Upper lobe of right lung (tissue), 1 donor: ENCODE data around the gene TCEANC. TPM values are rescaled to one million over a fixed set of nuclear protein-coding genes. Genes with fewer than 3 reads are reported as not detected.

ENCODE experiments used
- ATAC-seq: fragments of 200-7000 bp; cut with Tn5 transposase; one replicate; pipeline ENCODE4 v1.9.1; 2020; ENCODE audit warnings: mild to moderate bottlenecking, moderate library complexity
- DNase-seq: peaks from one replicate; pipeline ENCODE4 v3.0.0-alpha.2; 2020
- H3K27ac ChIP-seq: fragments of 200-600 bp; one replicate; pipeline ENCODE4 v1.8.0; 2022
- H3K27me3 ChIP-seq: fragments of 200-600 bp; one replicate; pipeline ENCODE4 v1.8.0; 2022; ENCODE audit warnings: mild to moderate bottlenecking
- H3K36me3 ChIP-seq: fragments of 200-600 bp; one replicate; pipeline ENCODE4 v1.8.0; 2022
- H3K4me1 ChIP-seq: fragments of 200-600 bp; one replicate; pipeline ENCODE4 v1.8.0; 2022
- H3K4me3 ChIP-seq: fragments of 200-600 bp; one replicate; pipeline ENCODE4 v1.8.0; 2022; ENCODE audit warnings: mild to moderate bottlenecking
- H3K9me3 ChIP-seq: fragments of 200-600 bp; one replicate; pipeline ENCODE4 v1.8.0; 2022
- CTCF ChIP-seq: fragments of 200-600 bp; IDR thresholded peaks from one replicate; pipeline ENCODE4 v1.8.0; 2022; ENCODE audit warnings: antibody characterized with exemption
- intact Hi-C: fragments of 100-400 bp; cut with DNase I; formaldehyde crosslinking; loops from one replicate; pipeline ENCODE4 v1.11.0; 2022
- long read RNA-seq: library from polyadenylated mRNA; unstranded; transcript quantifications from one replicate; pipeline ENCODE4 v2.0.0, GENCODE V29; 2021
- total RNA-seq: library from RNA; stranded (reverse); fragmentation: NEBNext Ultra II Directional; extraction: Animal tissue kit (Norgen Biotek cat#: 25700); gene quantifications from one replicate; pipeline ENCODE4 v1.2.1, GENCODE V29; 2021
- donor health status: DM: no; HTN: yes; CAD: no; lungs with severe emphysema.

Gene TCEANC
- total RNA-seq = 6.4 TPM
- long read RNA-seq, partial matches to known transcripts = 1 of 8 reads
- long read RNA-seq, other reads (novel, unspliced or antisense) = 6 of 8 reads

GRCh38 chrX:13652850-13653693 is at the start of gene TCEANC:
Gene TCEANC (plus strand): TSS chrX:13653141. CDS start chrX:13662509, 9,368 bp downstream.
- TF ChIP-seq CTCF = no peak
- intact Hi-C loops = no loop called here
- ATAC-seq (peak; percentile 100), DNase-seq (peak; percentile 96)
- H3K4me1 ChIP-seq = peaks cover 6% of the 10 kb centered on the region
- peak within 1 kb of the TSS; percentile 65 for H3K4me3 ChIP-seq
- H3K9me3 ChIP-seq = no peaks in the 10 kb centered on the region
- no peaks in the 10 kb centered on the region for H3K27me3 ChIP-seq
- peak within 1 kb of the TSS; percentile 96 for H3K27ac ChIP-seq
- no peaks in the 10 kb centered on the region for H3K36me3 ChIP-seq

- no peak for ATAC-seq
Observed at GRCh38 chrX:13605611-13606010, 47.3 kb upstream of the TCEANC start.

GRCh38 chrX:13607331-13607995 is 45.5 kb upstream of the TCEANC start:
- H3K27ac ChIP-seq = no peak overlapping the region
- intact Hi-C loops = no loop called here
- H3K4me1 ChIP-seq = no peaks in the 10 kb centered on the region
- no peak for DNase-seq
- no peaks in the 10 kb centered on the region for H3K27me3 ChIP-seq
- no peaks in the 10 kb centered on the region for H3K9me3 ChIP-seq
- H3K4me3 ChIP-seq = no peak overlapping the region
- H3K36me3 ChIP-seq = no peaks in the 10 kb centered on the region
- no peak for ATAC-seq
- no peak for TF ChIP-seq CTCF

More at GRCh38 chrX:13605611-13606010, 47.3 kb upstream of the TCEANC start:
- Histone ChIP-seq H3K36me3 (no peaks in the 10 kb centered on the region), H3K27me3 (no peaks in the 10 kb centered on the region), H3K27ac (no peak overlapping the region), H3K9me3 (no peaks in the 10 kb centered on the region), H3K4me3 (no peak overlapping the region), H3K4me1 (no peaks in the 10 kb centered on the region)
- no peak for DNase-seq
- intact Hi-C loops = no loop called here
- no peak for TF ChIP-seq CTCF

GRCh38 chrX:13607996-13608365 is 45.0 kb upstream of the TCEANC start:
- no peaks in the 10 kb centered on the region for H3K27me3 ChIP-seq
- intact Hi-C loops = no loop called here
- H3K4me1 ChIP-seq = no peaks in the 10 kb centered on the region
- no peaks in the 10 kb centered on the region for H3K36me3 ChIP-seq
- no peak for ATAC-seq
- H3K9me3 ChIP-seq = no peaks in the 10 kb centered on the region
- H3K4me3 ChIP-seq = no peak overlapping the region
- TF ChIP-seq CTCF = no peak
- no peak for DNase-seq
- no peak overlapping the region for H3K27ac ChIP-seq

- no peak for TF ChIP-seq CTCF
- ATAC-seq = no peak
- H3K36me3 ChIP-seq = no peaks in the 10 kb centered on the region
Observed at GRCh38 chrX:13614154-13614553, 38.8 kb upstream of the TCEANC start.

More at GRCh38 chrX:13614154-13614553, 38.8 kb upstream of the TCEANC start:
- DNase-seq = no peak
- Histone ChIP-seq H3K4me3 (no peak overlapping the region), H3K27me3 (no peaks in the 10 kb centered on the region), H3K4me1 (no peaks in the 10 kb centered on the region), H3K27ac (no peak overlapping the region), H3K9me3 (no peaks in the 10 kb centered on the region)
- intact Hi-C loops = no loop called here
